CD4-positive, alpha-beta T cell treated with Interferon gamma for 1 hour (primary cell): ENCODE data around the gene KRT71.

Source experiments
- DNase-seq: peaks from one replicate; pipeline ENCODE4 v3.0.0-alpha.2; 2020

Gene KRT71

DNA sequence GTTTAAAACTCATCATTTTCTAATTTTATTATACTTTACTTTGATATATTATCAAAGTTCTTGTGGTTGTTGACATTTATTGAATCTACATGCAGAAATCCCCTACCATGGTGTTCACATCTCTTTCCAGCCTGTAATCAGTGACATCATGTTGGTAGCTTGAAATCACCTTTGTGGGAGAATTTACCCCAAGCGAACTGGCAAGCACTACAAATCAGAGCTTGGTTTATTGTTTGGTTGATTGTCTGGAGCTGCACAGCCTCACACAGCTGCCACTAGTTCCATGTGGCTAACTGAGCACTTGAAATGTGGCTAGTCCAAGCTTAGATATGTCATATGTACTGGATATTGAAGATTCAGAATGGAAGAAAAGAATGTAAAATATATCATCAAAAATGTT is 17.4 kb downstream of the KRT71 start:
- DNase-seq: no peak

DNA sequence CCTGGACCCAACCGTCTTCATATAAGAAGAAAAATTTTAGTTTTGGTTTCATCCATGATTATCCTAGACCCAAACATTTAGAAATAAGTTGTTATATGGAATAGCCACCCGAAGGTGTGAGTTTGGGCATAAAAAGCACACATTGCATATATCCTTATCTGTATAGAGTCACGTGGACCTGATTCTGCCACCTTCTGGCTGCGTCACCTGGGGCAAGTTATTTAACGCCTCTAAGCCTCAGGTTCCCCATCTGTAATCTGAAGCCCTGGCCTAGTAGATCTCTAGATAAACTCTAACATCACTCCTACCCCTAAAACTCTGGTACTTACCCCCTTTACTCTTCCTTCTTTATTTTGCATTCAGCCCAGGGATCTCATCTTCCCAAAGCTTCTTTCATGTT is 18.5 kb downstream of the KRT71 start:
- DNase-seq: no peak

DNA sequence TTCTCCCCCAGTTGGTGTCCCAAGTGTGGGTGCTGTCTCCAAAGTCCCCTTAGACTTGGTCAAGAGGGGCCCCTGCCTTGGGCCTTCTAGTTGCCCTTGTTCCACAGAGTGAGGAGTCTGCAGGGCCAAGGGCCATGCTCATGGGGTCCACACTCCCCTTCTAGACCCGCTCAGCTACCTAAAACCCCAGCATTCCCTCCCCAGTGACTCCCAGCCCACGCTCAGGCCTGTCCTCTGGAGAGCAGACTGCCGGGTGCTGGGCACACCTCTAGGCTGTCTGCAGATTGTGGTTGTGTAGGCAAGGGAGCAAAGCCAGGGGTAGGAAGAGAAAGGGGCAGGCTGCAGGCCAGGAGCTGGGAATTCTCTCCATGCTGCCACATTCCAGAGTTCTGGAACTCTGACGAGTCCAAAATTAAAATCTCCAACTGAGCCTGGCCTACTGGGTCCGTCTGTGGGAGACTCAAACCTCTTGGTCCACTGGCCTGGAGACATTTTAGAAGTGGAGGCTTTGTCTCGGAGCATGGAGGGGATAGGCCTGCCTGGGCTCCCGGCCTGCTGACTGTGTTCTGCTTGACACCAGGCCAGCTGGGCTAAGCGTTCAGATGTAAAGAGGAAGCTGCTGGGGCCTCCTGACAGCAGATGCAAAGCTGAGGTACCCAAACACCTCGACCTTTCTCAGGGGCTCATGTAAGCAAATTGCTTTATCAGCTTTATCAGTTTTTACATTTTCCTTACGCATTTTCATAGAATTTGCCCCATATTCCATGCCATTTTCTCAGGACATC is 19.1 kb downstream of the KRT71 start:
- no peak for DNase-seq

DNA sequence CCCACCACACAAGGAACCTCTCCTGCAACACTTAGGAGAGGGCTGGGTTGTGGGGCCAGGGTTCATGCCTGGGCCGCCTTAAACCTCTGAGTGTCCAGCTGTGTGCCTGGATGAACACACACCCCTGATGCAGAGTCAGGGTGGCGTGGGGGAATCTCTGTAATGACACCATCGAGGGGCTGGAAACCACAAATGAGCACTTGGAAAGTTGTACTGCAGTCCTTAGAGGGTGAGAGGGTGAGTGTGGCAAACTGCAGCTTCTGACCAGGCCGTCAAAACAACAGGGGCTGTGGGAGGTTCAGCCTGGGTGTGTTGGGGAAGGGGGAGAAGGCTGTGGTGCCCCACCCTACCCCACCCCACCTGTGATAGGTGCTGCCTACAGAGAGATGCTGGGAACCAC is 20.3 kb downstream of the KRT71 start:
- no peak for DNase-seq

DNA sequence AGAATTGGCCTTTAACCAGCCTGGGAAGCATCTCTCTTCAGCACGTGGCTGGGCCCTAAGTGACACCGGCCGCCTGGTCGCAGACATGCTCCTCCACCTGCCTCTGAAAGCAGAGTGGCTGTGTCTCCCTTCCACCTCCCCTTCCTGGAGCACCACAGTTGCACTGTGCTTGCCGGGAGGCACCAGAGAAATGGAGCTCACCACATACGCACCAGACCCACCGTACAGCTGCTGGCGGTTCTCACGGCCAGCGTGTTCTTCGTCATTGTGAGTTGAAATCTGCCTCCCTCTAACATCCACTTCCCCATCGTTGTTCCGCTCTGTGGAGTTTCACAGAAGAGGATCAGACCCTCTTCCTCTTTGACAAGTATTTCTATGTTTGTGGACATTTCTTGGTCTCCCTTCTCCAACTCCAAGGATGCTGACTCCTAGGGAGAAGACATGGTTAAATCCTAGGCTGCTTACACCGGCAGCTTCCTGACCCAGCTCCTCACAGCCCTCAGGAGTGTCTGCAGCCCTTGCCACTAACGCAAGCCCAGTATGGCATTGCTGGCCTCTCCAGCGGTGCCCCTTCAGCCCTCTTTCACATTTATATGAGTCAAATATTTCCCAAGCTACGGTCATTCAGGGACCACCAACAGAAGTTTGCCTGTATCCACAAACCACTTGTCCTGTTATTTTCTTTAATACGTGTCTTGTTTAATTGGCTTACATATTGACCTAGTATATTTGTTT is 21.2 kb downstream of the KRT71 start:
- peak; percentile 38 for DNase-seq

DNA sequence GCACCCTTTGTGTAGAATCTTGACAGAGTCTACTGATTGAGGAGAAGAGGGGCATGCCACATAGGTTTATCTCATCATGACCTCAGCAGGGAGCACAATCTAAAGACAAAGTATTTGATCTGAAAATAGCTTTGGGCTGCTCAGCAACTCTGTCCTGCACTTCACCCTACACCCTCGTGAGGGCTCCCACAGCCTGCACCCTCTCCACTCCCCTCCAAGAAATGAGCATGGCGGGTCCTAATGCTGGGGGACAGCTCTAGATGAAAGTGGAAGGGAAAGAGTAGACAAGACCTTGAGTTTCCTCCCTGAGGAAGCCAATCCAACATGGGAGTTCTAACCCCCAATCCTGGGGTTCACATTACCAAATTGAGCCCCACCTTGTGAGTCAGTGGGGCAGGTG is 22.0 kb downstream of the KRT71 start:
- no peak for DNase-seq

DNA sequence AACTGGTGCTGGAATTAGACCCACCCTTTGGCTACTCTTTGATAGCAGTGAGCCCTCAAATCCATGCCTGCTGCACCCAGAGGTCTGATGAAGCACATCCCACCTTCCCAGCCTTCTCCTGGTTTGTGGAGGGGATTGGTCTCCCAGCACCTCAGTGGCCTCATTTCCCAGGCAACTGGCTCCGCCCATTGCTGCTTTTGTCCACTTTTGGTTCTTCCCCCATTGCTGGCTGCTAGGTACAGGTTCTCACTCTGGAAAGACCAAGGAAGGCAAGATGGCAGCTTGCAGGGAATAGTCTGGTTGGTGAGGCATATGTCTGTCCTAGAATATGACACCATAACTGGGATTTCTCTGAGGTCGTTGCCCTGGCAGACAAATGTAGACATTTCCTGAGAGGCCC is 22.6 kb downstream of the KRT71 start:
- no peak for DNase-seq

DNA sequence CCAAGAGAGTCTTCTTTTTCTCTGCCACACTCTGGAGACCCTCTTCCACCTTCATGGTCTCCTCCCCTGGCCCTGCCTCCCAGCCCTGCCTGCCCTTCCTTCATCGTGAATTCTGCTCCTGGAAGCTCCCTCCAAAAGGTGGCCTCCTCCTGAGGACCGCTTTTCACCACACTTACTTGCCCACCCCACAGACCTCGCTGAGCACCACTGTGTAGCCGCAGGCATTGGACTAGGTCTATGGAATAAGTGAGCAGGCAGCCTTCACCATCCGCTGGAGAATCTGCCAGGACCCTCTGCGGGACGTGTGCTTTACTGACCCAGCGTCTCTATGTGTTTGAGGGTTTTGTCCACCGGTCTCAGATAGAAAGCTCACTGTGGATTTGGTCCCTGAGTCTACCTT is 23.1 kb downstream of the KRT71 start:
- no peak for DNase-seq

DNA sequence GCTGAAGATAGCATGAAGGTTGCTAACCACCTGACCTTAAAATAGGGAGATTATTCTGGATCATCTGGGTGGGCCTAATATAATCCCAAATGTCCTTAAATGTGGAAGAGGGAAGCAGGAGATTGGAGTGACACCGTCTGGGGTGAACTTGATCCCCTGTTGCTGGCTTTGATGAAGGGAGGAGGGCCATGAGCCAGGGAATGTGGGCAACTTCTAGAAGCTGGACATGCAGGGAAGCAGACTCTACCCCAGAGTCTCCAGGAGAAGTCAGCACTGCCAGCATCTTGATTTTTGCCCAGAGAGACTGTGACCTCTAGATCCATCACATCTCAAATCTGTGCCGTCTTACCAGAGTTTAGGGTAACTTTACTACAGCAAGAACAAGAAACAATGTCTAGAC is 23.5 kb downstream of the KRT71 start:
- DNase-seq: no peak

DNA sequence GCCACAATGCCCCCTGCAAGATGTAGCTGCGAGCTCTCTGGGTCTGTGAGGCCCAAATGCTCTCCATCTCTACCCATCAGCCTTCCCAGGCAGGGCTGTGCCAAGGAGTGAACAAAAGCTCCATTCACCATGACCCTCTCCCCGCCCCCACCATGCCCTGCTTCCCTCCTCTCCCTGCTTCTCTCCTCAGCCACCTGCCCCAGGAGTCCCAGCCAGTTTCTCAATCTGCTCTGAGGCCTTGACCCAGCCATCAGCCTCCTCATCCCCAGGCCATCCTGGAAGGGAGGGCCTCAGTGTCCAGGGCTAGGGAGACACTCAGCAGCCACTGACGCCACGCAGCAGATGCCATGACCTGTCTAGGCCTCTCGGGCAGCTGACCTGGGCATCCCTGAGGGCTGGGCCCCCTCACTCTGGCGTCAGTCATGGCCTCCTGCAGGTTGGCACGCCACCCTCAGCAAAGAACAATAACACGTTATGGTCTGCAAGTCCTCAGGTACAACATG is 24.3 kb downstream of the KRT71 start:
- no peak for DNase-seq

DNA sequence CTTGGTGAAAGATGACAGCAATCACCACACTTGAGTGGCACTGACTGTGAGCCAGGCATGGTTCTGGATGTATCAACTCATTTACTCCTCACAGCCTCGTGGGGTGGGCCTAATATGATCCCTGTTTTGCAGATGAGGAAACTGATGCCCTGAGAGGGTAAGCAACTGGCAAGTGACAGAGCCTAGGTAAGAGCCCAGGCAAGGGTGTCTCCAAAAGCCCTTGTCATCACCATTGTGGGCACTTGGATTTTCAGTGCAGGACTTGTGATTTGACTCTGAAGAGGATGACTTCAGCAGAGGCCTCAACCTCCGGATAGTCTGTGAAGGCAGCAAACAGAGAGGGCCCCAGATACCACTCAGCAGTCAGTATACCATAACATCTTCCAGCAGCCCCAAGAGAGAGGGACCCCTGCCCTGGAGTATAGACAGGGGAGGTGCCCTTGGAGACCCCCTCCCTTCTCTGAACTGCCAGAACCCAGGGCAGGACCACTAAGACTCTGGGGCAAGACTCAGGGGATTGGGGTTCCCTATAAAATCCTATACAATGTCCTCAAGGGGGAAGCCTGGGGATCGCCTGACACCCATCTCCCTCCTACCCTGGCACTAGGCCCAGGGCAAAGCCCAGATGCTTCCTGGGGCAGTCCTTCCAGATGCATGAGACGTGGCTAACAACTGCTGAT is 25.7 kb downstream of the KRT71 start:
- DNase-seq: no peak

DNA sequence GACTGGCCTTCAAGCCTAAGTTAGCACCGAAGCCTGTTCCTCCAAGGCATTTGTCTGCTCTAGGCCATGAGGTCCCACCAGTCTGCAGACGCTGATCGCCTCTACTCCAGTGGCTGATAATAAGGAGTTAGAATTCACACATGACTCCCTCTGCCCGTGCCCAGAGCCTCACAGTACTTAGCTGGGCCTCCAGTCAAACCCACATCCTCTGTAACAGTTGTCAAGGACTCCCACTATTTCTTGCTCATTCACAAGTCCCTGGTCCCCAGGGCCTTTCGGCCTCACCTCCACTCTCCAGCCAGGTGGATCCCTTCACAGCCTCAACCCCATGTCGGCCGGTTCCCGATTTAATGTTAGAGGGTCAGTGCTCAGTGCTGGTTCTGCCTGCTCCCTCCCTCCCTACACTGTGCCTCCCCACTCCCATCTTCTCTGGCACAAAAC is 26.4 kb downstream of the KRT71 start:
- DNase-seq: no peak

DNA sequence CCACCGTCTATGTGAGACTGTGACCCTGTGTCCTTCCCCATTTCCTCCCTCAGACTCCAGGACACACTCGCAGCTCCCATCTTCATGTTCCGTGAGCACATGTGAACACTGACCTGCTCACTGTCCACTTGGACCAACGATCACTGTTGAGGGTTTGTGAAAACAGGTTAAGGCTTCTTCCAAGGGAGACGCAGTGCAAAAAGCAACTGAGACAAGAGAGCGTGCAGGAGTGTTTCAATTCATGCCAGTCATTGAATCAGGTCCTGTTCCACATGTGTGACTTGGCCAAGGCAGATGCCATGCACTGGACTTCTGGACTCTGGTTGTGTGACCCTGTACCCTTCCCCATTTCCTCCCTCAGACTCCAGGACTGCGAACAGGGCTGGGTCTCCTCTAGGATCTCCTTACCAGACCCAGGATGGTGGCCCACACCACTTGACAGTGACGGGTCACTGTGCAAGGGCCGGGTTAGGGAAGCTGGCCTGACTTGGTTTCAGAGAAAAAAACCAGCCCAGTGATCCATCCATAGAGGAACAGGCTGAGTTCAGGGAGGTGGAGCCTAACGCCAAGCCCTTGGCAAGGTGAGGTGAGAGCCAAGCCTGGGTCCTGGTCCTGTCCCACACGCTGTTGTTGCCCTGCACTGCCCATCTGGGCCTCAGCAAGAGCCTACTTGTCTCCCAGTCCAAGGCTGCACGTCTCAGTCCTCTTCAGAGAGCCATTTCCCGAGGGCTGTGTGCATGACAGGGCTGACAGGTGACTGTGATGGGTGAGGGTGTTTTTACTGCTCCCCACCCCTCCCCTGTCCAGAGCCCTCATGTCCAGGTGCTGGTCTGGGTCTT is 27.1 kb downstream of the KRT71 start:
- no peak for DNase-seq

DNA sequence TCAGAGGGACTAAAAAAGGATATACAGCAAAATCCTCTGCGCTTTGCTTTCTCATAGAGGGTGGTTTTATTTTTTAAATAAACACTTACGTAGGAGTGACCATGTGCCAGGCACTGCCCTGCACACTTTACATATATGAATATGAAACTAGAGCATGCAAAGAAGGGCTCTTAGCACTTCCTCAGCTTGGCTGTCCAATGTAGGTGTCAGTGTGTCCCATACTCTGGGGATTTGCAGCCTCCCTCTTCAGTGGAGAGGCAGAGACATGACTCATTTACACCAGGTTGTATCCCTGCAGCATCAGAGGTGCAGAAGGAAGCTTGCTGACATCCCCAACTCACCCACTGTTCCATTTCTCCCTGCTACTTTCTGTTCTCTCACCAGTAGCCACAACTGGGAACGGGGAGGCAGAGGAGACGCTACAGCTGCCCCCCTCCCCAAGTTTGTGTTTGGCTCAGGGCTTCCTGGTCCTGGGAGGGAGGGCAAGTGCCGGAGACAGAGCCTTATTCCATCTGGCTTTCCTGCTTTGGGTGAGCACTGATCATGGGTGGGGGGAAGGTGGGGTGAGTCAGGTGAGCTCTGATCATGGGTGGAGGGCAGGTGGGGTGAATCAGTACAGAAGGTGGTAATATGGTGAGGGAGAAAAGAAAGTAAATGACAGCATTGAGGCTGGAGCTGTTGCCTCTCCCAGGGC is 27.9 kb downstream of the KRT71 start:
- no peak for DNase-seq

DNA sequence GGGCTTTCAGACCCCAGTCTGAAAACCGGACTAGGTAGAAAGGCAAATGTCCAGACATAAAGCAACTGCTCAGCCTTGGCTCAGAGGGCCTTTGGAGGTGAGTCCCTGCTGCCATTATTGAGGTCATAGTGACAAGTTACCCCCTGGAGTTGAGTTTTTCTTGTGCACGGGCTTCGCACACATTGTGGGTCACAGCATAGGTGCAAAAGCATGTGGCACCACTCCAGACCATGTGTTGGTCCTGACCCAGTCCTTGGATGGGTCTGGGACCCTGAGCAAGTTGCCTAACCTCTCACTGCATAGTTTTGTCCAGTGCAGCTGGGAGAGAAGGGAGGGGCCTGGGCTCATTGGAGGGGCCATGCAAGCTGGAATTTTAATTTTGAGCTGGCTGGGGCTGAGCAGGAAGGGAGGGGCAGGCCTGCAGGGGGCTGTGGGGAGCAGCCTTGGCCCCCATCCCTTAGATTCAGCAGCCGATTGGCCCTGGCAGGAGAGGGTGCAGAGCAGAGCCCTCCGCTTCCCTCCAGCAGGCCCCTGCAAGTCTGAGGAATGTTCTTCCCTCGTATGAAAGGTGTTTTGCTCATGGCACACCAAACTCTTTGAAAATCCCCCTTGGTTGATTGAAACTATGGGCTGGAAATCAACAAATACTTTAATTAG is 28.6 kb downstream of the KRT71 start:
- no peak for DNase-seq

DNA sequence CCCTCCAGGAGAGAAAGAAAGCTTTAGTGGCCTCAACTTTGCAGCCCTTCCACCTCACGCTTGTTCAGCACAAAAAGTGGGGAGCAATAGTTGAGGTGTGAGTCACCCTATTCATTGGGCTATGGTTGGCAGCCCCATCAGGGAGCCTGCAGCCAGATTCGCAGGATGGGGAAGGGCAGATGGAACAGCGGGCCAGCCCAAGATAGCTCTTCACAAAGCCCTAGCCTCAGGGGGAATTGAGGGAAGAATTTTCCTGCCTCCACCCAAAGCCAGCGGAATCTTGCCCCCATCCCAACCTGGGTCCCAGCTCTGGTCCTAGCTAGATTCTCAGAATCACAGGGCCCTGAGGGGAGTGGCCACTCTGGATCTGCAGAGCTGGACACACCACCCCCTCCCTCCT is 29.1 kb downstream of the KRT71 start:
- no peak for DNase-seq

DNA sequence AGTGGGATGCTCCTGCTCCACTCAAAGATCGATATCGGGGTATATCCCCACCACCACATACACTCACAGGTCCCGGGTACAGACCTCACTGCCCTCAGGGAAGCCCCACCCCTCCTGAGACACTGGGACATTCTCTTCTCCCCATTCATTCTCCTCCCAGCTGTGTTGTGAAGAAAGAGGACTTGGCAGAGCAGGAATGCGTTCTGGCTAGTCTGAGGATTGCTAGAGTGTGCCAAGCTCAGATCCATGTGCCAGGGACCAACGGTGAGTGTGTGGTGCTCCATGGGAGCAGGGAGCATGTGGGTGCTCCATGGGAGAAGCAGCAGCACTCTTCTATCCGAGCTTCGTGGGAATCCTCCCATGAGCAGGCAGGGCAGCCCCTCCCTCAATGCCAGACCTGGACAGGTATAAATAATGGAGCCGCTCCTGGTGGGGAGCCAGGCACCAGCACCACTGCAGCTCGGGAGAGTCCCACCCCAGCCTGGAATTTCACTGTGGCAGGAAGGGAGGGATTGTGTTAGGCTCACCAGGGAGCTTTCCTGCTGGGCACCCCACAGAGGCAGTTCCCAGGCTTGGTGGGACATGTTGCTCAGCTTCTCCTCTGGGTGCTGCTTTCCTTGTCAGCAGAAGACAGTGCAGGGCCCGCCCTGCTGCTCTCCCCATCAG is 30.5 kb downstream of the KRT71 start:
- DNase-seq: no peak

DNA sequence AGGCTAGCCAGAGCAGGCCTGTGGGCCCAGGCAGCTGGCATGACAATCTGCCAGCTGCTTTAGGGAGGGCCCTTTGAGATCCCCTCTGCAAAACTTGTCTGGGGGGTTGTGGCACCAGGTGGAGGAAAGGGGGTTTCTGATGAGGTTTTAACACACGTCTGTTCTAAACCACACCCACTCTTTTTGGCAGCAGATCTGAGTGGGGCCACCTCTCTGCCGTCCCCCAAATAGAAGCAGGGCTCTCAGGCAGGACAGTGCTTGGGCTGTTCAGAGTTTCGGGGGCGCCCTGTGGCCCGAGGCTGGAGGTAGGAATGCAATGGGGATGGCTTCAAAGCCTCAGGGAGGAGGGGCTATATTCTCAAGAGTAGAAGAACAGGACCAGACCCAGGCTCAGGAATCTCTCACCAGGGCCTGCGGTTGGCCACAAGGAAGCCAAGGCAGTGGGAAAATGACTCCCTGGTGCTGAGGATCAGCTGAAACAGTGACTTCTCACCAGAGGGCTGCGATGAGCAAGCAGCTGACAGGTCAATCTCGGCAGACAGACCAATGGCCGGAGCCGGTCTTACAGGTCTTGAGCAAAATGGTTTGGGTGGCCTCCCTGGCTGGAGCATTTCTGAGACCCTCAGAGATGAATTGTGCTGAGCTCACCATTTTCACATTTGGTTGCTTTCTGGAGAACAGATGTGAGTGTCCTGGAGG is 31.2 kb downstream of the KRT71 start:
- no peak for DNase-seq

DNA sequence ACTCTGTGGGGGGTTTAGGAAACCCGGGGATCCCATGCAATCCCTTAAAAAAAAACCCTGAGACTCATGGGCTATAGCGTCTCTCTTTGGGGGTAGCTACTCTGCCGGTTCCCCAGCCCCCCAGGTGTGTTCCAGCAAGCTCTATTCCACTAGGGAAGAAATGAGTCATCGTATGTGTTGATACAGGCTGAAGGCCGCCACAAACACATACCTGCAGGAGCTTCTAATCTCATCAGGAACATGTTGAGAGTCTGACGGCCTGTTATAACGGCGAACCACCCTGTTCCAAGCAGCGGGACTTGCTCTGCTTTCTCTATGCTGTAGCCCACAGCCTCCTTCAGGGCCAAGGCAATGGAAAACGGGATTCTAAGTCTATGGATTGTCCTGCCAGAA is 31.8 kb downstream of the KRT71 start:
- DNase-seq: no peak
